T-helper 9 cell (primary cell): ENCODE measurements around the gene TAPT1.
"Not testable (repeated sequence)": the region's sequence is repeated elsewhere in the genome, so short reads cannot be mapped to it uniquely, and the experiment has no call there.

Source experiments
- DNase-seq: peaks from one replicate; pipeline ENCODE4 v3.0.0-alpha.2; 2020

TAPT1 gene

DNA sequence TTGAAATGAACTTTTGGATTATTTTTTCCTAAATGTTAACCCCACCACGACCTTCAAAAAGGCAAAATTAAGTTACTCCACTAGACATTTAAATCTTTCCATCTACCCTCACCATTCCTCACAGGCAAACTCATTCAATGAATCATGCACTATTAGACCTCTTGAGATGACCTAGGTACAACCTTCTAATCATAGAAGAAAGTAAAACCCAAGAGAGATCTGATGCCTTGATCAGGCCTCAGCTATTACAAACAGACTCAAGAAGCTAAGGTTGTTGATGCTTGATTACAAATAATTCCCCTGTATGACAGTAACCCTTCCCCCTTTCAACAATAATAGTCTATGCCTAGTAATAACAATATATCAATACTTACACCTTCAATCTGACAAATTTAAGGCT is 18.9 kb downstream of the TAPT1 start:
- no peak for DNase-seq

DNA sequence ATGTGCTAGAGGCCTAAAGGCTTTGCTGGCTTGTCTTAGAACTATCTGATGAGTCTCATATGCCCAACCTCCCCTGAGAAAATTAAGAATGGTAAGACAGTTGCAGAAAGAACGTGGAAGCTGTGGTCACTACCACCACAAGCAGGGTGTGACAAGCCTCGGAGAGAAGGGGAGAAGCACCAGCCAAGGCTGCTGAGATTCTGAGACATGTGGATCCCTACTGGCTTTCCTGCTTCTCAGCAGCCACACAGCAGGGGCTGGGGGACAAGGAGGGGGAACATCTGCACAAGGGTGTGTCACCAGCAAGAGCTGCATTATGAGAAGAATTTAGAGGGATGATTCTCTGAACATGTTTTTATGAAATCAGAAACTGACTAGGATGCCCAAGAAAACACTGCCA is 19.4 kb downstream of the TAPT1 start:
- DNase-seq, result no peak

DNA sequence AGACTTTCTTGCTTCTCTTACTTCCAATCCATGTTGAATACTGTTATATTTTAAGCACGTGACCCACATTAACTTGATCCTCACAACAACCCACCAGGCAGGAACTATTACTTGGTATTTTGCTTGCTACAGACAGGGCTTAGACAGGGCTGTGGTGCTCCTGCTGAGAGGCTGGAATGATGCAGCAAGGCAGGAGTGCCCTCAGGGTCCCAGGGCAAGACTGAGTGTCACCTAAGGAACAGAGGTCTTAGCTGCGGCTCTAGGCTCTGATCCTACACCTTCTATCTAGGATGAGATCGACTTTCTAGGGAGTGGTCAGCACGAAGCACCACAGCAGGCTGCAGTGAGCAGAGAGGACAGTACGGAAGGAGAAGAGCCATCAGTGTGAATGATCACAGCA is 20.0 kb downstream of the TAPT1 start:
- no peak for DNase-seq

GRCh38 chr4:16205298-16206164 is 20.7 kb downstream of the TAPT1 start:
- no peak for DNase-seq

- DNase-seq, result no peak
Observed at GRCh38 chr4:16204505-16204904, 21.8 kb downstream of the TAPT1 start.

DNA sequence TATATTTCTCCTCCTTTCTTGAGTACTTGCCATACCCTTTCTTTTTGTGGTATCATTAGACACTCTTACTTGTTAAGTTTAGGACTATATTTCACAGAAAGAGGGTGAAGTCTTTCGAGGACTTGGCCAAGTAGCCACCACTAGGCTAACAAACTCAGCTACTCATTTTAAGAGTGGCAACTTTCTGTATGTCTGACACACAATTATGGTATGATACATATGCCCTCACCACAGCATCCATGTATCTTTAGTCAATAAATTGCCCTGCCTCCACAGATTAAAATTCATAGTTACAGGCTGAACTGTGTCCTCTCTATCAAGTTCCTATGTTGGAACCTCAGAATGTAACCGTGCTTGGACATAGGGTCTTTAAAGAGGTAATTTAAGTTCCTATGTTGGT is 23.2 kb downstream of the TAPT1 start:
- DNase-seq, result no peak

GRCh38 chr4:16202598-16202997 is 23.7 kb downstream of the TAPT1 start:
- DNase-seq, result no peak

DNA sequence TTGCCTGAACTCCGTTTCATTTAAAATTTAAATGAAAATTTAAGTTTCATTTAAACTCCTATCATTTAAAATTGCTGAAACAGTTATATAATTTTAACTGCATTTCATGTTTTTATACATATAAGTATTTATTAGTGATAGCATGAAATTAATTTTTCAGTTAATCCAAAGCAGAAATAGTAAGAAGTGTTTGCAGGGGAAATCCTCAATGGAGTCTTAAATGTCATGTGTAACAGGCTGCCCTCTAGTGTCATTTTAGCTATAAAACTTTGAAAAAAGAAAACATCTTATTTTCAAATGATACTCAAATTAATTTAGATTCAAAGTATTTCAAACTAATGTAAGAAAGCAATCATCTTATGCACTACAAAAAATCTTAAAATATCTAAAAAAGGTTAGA is 27.2 kb downstream of the TAPT1 start:
- no peak for DNase-seq

DNA sequence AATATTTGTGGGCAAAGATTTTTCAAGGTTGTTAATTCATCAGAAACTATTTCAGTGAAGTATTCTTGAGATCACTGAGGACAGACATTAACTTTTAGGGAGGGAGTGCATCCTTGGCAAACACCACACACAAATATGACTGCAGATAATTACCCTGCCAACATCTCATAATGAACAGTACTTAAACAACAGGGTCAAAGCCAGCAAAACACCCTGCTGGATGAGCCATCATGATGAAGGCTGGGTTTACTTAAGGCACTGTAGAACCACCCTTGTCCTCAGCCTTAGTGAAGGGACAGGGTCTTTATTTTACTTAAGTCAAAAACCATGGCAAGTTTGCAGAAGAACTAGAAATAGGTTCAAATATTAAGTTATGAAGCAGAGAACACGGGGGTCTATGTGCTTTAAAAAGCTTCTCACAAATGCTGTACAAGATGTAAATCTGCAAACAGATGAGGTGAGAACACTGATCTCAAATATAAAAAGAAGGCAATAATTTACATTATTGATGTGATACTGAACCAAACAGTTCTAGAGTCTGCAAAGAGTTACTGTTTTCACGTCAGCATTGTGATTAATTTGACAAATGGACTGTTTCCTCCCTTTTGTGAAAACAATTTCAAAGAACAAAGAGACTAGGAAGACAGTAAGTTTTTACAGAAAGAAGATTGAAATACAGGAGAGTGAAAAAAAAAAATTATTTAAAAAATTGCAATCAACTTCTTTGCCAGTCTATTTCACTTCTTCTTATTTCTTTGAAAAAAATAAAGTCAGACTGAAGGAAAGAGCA is 28.2 kb downstream of the TAPT1 start:
- no peak for DNase-seq

DNA sequence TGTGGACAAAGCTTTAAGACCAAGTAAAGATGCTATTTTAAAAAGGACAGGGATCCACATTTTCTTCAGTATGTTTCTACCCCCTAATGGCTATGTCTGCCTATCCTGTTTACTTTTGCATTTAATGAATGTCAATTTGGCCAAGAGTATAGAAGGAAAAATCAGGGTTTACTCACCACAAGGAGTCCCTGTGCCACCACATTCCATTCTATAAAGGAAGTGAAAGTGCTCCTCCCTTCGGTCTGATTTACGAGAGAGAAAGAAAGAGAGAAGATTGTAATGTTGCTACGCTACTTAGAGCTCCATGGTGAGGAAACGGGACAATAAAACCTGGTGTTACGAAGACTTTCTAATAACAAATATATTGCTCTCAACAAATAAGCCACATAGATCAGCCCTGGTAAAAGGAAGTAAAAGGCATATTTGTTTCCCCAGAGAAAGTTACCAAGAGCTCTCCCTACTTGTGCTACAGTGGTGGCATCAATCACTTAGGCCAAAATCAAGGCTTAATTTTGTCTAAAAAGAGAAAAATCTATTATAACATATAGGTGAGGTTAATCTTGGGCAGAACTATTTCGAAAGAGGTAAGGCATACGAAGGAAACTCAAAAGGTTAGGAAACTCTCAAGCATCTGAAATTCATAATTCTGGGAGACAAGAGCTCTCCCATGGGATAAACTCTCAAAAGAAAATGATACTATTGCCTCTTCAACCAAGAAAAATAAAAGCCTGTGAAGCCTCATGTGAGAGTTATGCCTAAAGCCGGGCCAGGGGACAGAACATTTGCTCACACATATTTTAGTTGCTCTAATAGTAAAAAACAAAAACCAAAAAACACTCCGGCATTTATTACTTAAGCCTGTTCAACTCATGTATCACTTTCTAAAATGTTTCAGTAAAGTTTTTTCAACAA is 29.5 kb downstream of the TAPT1 start:
- DNase-seq, result no peak

GRCh38 chr4:16195209-16195608 is 31.1 kb downstream of the TAPT1 start:
- no peak for DNase-seq

- DNase-seq, result not testable (repeated sequence)
Observed at GRCh38 chr4:16194798-16195197, 31.5 kb downstream of the TAPT1 start.

DNA sequence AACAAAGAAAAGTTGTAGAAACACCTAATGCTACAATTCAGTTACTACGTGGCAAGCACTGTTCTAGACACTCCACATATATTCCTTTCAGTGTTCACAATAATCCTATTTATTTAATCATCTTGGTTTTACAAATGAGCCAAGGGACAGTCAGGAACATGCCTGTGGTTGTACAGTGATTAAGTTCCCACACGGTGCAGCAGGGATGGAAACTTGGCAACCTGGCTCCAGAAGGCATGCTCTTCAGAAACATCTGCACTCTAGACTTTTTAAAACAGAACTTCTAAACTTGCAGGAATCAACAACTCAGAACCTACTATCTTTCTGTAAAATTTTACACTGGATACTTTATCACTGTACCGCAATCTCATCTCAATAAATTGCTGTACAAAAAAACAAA is 32.1 kb downstream of the TAPT1 start:
- DNase-seq, result no peak

DNA sequence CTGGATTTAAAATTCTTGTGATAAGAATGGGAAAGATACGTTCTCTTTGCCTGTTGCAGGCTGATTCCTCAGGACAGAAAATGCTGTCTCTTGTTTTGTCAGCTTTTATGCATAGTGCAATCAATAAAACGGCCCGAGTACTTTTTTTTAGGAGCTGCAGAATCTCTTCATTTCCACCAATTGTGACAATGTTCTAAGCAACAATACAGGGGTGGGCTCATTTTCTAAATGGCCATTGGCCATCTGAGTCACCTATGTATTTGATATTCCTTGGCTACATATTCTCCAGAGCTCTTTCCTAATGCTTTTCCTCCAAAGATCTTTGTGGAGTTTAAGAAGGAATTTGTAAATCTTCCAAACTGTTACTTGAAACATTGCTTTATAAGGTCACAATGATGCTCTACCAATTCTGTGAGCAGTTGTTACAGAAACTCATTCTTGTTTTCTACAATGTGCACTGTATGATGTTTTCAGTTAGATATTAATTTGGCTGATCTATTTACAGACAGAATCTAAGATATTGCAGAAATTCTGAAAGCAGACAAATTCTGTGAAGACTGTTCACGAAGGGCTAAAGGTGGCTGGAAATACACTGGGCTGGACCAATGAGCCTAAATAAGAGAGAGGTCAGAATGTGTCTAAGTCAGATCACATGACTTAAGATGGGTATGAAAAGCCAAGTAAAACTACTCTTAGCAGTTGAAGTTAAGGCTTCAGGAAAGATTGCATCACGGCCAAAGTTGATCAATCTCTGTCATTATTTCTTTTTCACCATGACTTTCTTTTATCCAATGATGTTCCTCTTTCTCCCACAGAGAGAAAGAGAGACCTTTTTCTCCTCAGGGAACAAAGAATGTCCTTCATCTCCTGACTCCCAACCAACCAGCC is 33.4 kb downstream of the TAPT1 start:
- no peak for DNase-seq

- no peak for DNase-seq
Observed at GRCh38 chr4:16192057-16192456, 34.2 kb downstream of the TAPT1 start.

DNA sequence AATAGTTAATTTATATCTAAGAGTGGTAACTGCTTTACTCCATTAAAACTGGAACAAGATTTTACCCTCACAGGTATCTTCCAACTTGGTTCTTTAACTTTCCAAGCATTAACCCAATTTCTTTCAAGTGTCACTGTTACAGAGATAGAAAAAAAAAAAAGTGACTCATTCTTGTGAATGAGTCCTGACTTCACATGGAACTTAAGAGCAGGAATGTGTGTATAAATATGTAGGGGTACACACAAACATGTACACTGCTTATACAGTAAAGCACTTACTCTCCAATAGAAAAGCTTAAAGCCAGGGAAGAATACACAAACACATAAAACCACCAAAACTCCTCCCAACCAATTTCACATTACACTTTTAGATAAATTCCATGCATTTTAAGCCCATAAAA is 38.8 kb downstream of the TAPT1 start:
- DNase-seq, result no peak

DNA sequence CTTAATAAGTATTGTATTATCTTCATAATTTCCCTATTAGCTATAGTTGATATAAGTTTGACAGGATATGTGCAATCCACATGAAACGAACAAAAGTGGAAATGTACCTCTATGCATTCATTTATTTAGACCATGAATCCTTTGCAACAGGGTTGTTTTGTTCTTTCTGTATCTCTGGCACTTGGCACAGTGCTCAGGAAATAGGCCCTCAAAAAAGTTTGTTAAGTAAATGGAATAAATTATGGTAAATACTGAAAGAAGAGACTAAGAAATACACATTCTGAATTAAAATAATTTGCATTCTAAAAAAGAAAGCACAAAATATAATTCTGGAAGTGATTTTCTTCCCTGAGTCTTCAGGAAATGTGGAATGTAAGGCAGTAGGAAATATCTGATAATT is 39.3 kb downstream of the TAPT1 start:
- no peak for DNase-seq

GRCh38 chr4:16183604-16184003 is 42.7 kb downstream of the TAPT1 start:
- no peak for DNase-seq

DNA sequence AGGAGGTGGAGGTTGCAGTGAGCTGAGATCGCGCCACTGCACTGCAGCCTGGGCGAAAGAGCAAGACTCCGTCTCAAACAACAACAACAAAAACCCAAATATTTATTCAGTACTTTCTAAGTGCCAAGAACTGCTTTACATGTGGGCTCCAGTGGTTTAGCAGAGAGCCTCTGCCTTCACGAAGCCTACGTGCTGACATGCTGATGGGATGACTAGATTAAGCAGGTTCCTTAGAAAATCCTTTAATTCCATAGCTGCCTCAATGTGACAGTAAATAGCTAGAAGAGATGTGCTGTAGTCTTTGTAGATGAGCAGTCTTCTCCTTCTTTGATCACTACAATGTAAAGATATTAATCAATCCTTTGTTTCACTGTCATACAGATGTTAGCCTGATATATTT is 49.6 kb downstream of the TAPT1 start:
- DNase-seq, result no peak

DNA sequence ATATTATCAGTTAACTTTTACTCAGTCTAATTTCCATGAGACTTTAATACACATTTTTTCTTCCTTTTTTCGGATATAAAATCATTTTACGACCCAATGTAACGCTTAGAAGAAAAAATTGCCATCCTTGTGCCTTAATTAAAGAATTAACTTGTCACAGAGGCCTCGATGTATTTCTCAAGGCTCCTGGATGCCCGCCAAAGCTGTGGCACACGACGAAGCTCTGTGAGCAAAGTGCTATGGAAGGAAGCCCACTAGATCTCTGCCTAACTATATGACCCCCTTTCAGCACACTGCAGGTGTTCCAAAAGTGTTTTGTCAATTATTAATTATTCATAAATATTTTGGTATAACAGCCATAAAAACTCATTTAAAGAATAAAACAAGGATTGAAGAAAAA is 54.4 kb downstream of the TAPT1 start:
- DNase-seq, result no peak

- no peak for DNase-seq
Observed at GRCh38 chr4:16169490-16169889, 56.8 kb downstream of the TAPT1 start.
